Hematopoietic multipotent progenitor cell (in vitro differentiated cells): ENCODE results near the gene GRWD1. TPM values are rescaled to one million over a fixed set of nuclear protein-coding genes. Genes with fewer than 3 reads are reported as not detected.
A peak's percentile ranks its signal among the peaks of the same experiment; 100 is the strongest.

Experiments used
- DNase-seq, 3 donors: peaks; one replicate each; pipeline ENCODE4 v3.0.0-alpha.2; 2011 to 2015; ENCODE audit warnings: low read depth in 2 of 3, low spot score in 2 of 3
- total RNA-seq: library from RNA; depleted of rRNA; stranded (reverse); fragments of >200 nt; gene quantifications from one replicate; pipeline ENCODE4 v1.2.3, GENCODE V29; 2012

Gene GRWD1
- total RNA-seq, 1 donor, result 41.2 TPM

DNA sequence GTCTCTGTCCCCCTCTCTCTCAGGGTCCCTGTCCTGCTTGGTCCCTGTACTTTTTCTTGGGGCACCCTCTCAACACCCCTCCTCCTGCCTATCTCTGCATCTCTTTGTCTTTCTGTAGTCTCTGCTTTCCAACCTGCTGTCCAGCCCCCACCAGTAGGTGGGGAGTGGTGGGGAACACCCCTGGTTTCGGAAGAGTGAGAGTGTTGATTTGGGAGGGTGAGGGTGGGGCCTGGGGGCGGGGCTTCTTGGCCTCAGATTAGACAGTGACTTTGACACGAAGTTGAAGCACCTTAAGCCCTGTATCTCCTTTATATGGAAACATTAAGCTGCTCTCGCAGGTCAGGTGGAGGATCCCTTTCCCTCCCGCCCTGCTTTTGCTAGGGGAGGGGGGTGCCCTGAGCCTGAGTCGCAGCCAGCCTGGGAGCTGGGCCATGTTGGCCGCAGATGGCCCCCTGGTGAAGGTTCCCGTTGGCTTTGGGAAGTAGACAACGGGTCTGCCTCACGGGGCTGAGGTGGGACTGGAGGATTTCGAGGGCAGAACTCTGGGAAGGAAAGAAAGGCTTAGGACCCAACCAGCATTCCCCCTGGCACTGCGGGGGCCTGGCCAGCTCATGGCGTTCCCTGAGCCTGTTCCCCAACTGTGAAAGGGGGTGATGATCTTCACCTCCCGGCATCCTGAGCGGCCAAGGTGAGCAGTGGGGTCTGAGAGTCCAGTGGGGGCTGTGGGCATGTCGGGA, 9.6 kb downstream of the GRWD1 start, which contains the start of gene KCNJ14:
Gene KCNJ14, plus strand, starts transcription at position 404 of the 737 bp plus-strand sequence. CDS start 6,151 bp downstream, outside the sequence.
- no peak for DNase-seq

DNA sequence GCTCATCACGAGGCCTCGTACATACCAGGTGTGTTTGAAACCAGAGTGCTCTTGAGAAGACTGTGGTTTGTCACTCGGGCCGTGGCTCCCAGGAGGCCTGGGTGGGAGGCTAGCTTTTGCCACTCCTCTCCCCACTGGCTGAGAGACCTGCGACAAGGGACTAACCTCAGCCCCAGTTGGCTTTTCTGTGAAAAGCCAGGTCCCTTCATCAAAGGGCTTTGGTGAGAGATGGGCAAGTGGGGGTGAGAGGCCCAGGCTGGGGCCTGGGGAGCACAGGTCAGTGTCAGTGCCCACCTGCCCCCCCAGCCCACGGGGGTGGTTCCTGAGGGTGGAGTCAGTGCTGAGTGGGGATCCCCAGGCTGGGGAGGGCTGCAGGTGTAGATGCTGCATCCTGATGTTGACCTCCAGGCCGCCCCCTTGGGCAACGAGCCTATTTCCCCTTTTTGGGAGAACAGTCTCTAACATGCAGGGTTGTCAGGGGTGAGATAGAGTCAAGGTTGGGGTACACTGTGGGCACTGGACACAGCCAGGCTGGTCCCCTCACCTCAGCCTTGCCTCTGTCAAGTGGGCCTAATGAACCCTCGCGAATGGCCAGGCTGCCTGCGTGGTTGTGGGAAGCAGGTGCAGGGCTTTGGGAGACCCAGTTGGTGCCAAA, 10.3 kb downstream of the GRWD1 start:
- DNase-seq, result no peak

DNA sequence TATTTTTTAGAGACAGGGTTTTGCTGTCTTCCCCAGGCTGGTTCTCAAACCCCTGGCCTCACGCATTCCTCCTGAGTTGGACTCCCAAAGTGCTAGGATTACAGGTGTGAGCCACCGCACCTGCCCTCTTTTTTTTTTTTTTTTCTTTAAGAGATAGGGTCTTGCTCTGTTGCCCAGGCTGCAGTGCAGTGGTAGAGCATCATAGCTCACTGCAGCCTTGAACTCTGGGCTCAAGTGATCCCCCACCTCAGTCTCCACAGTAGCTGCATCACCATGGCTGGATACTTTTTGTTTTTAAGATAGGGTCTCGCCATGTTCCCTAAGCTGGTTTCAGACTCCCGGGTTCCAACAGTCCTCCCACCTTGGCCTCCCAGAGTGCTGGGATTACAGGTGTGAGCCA, 11.1 kb downstream of the GRWD1 start:
- DNase-seq, result no peak

DNA sequence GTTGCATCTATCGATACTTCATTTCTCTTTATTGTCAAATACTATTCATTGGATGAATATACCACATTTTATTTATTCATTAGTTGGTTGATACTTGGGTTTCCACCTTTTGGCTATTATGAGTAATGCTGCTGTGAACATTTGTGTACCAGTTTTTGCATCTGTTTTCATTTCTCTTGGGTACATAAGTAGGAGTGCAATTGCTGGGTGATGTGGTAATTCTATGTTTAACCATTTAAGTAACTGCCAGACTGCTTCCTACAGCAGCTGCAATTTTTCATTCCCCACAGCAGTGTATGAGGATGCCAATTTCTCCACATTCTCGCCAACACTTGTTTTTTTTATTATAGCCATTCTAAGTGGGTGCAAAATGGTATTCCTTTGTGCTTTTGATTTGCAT, 12.2 kb downstream of the GRWD1 start:
- DNase-seq, result no peak

DNA sequence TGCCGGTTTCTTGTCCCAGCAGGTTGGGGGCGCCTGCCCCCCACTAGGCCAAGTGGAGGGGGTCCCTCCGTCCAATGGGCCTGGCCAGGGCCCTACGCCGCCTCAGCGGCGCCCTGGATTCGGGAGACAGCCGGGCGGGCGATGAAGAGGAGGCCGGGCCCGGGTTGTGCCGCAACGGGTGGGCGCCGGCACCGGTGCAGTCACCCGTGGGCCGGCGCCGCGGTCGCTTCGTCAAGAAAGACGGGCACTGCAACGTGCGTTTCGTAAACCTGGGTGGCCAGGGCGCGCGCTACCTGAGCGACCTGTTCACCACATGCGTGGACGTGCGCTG, 15.8 kb downstream of the GRWD1 start:
- DNase-seq, result no peak

DNA sequence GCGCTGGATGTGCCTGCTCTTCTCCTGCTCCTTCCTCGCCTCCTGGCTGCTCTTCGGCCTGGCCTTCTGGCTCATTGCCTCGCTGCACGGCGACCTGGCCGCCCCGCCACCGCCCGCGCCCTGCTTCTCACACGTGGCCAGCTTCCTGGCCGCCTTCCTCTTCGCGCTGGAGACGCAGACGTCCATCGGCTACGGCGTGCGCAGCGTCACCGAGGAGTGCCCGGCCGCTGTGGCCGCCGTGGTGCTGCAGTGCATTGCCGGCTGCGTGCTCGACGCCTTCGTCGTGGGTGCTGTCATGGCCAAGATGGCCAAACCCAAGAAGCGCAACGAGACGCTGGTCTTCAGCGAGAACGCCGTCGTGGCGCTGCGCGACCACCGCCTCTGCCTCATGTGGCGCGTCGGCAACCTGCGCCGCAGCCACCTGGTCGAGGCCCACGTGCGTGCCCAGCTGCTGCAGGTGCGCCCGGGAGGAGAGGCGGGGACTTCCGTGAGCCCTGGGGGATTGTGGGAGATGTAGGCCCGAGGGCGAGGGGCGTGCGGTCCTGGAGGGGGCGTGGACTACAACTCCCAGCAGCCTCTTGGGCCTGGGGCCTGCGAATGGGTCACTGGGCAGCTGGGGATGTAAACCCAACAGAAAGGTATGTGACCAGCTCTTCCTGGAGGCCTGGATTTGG, 16.3 kb downstream of the GRWD1 start:
- no peak for DNase-seq

DNA sequence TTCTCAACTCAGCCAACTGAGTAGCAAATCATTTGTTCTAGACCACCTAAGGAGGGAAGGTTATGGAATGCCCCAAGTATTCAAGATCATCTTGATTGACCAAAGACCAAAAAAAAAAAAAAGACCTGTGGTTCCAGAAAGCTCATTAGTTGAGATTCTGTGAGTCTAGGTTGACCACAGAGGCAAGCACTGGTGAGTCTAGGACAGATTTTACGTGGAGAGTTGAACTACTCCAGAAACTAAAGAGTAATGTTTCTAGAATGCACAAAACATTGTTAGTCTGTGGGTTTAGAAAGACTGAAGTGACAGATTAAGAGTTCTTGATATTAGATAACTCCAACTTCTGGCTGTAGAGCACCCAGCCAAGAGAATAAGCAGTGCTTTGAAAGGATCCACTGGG, 19.4 kb downstream of the GRWD1 start:
- no peak for DNase-seq

DNA sequence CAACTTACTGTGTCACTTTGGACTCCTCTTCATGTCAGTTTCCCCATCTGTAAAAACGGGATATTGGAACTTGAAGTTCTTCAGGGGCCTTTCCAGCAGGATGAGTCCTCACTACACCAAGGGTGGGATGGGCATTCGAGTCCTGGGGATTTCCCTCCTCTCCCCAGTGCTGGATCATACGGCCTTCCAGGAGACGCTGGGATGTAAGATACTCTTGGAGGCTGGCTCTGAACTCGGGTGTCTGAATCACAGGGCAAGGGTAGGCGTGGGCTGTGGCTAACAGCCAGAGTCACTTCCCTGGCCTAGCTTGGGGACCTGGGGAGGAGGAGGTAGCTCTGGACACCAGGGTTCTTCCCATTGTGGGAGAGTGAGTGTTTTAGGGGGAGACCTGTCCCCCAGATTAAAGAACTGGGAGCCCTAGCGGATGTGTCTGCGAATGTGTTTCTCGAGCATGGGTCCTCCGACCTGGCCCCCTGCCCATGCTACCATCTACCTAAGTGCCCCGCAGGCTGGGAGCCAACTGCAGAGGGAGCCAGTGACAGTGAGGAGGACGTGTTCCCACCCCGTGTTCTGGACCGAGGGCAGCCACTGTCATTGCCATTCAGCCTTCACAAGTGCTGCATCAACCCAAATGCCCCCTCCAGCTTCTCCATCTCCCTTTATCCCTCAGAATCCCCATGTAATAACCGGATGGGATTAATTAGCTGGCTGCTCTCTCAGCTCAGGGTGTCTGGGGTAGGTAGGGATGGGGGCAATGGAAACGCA, 21.0 kb downstream of the GRWD1 start:
- DNase-seq, result no peak

DNA sequence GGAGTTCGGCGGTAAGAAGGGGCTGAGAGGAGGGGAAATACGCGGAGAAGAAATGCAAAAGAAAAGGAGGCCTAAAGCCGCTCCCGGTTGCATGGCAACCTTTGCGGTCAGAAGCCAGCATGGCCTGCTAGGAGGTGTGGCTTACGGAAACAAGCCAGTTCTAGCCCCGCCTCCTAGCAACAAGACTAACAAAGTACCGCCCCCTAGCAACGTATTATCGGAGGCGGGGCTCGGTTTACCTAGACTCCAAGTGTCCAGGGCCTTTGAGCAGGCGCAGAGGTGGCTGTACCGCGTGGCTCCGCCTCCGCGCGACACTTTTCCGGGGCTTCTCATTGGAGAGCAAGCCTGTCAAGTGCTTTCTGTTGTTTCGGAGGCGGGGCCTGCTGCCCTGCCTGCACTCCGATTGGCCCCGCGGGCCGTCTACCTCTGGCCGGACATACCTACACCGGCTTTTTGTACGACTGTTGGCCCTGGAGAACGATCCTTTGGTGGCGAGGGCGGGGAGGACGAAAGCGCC, 23.0 kb downstream of the GRWD1 start:
- DNase-seq, result peak; percentile 99 to 100 (median 100)

DNA sequence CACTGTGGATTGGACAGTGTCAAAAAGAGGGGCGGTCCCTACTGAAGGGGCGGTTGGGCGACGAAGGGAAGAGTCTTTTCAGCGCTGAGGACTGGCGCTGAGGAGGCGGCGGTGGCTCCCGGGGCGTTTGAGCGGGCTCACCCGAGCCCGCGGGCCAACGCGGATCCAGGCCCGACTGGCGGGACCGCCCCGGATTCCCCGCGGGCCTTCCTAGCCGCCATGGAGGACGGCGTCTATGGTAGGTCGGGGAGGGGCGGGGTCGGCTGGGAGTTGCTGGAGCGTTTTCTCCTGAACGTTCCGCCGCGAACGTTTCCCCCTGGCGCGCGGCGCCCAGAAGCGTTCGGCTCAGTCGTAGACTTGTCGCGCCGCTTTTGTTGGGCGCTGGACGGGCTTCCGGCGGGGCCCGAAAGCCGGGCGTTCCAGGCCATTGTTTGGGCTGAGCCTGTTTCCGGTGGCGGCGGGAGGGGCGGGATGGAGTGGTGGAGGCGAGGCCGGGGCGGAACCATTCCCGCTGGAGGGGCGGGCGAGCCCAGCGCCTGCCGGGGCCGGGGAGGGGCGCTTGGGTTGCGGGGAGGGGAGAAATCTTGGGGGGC, 23.6 kb downstream of the GRWD1 start, which contains the start of gene CYTH2:
Gene CYTH2, plus strand, starts transcription at position 81 of the 593 bp plus-strand sequence. Its CDS starts 139 bp downstream, at position 220.
- no peak for DNase-seq

DNA sequence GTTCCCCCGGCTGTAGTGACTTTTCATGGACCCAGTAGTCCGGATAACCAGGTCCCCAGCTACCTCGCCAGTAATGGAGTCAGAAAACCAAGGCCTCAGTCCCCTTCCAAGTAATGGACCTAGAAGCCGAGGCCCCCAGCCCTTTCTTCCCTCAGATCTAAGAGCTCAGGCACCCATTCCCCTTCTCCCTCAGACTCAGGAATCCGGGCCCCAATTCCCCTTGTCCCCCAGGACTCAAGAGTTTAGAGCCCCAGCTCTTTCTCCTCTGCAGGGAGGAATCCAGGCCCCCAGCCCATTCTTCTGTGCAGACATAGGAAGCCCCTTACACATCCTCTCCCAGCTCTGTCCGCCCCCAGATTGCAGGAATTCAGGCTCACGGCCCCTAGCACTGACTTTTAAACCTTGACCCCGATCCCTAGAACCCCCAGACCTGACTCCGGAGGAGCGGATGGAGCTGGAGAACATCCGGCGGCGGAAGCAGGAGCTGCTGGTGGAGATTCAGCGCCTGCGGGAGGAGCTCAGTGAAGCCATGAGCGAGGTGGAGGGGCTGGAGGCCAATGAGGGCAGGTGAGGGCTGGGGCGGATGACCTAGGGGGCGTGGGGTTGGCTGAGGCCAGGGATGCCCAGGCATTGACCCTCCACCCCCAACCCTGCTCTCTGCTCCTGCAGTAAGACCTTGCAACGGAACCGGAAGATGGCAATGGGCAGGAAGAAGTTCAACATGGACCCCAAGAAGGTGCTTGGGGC, 24.3 kb downstream of the GRWD1 start:
- no peak for DNase-seq

DNA sequence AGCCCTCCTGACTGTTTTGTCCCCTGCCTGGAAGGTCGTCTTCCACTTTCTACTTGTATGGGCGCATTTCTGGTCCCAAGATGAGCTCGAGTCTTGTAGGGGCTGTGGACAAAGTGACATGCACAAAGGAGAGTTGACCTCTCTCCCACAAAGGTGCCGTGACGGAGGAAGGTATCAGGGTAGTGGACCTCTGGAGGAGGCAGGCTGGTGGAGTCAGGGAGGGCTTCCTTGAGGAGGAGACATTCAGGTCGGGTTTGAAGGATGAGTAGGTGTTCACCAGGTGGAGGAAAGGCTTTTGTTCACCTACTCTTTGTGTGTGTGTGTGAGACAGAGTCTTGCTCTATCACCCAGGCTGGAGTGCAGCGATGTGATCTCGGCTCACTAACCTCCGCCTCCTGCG, 25.1 kb downstream of the GRWD1 start:
- DNase-seq, result no peak

DNA sequence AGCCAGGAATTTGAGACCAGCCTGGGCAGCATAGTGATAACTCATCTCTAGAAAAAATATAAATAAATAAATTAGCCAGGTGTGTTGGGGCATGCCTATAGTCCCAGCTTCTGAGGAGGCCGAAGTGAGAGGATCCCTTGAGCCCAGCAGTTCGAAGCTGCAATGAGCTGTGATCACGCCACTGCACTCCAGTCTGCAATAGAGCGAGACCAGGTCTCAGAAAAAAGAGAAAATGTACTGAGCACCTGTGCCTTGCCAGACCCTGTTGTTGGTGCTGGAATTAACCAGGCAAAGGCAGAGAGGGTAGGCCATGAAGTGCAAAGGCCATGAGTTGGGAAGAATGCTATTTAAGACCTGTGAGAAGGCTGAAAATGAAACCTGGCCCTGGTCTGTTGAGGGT, 26.1 kb downstream of the GRWD1 start:
- DNase-seq, result no peak

DNA sequence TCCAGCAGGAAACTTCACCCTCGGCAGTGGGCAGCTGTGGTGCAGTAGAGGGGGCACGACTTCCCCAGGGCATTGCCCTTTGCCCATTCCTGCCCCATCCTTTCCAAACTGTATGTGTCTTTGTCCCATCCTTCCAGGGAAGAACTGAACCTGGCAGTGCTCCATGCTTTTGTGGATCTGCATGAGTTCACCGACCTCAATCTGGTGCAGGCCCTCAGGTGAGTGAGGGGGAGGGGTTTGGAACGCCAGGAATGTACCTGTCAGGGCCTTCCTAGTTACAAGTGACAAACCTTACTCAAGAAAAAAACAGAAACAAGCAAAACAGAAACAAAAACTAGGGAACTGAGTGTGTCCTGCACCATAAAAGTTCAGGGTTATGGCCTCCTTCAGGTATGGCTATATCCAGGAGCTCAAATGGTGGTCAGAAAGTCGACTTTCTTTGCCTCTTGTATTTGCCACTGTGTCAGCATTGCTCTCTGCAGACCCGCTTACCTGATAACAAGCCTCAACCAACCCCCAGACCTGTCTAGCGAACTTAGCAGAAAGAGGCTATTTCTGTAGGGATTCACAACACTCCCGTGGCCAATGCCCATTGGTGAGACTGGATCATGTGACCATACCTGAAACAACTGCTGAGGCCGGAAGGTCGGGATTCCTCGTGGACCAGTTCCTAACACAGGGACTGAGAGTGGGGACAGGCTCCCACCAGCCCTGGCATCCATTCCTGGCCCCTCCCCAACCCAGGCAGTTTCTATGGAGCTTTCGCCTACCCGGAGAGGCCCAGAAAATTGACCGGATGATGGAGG, 27.6 kb downstream of the GRWD1 start:
- no peak for DNase-seq

DNA sequence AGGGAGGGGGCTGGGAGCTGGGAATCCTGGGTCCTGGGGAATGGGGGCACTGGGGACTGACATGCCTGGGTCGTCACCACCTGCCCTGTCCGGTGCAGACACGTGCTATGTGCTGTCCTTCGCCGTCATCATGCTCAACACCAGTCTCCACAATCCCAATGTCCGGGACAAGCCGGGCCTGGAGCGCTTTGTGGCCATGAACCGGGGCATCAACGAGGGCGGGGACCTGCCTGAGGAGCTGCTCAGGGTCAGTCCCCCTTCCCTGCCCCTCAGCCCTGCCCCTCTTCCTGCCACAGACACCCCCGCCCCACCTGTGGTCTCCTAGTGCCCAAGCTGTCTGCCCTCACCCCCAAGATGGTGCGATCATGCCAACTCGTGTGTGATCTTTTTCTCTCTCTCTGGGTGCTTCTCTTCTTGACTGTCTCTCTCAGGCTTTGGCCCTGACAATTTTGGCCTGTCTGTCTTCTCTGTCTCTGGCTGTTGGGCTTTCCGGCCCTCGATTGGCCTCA, 28.4 kb downstream of the GRWD1 start:
- no peak for DNase-seq

DNA sequence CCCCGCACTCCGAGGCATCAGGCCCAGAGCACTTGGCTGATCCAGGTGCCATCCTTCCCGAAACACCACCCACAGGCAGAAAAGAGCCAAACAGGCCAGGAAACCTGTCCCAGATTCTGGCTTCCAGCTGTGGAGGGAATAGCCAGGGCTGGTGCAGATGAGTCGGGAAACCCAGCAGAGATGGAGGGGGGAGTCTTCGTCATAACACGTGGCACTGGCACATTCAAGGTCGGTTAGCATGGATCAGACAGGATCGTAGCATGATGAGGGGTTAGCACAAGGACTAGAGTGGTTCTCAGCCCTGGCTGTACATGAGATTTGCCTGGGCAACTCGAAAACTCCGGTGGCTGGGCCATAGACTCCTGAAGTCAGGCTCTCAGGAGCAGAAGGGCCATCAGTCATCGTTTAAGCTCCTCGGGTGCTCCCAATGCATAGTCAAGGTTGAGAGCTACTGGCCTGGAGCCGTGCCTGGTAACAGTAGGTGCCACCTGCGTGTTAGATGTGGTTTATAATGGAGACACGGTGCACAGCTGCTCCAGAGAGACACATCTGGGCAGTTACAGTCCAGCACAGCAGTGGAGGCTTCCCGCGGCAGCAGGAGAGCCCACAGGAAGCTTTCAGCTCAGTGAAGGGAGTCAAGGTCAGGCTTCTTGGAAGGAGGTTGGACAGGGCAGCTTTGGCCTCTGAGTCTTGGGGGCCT, 29.7 kb downstream of the GRWD1 start:
- no peak for DNase-seq

DNA sequence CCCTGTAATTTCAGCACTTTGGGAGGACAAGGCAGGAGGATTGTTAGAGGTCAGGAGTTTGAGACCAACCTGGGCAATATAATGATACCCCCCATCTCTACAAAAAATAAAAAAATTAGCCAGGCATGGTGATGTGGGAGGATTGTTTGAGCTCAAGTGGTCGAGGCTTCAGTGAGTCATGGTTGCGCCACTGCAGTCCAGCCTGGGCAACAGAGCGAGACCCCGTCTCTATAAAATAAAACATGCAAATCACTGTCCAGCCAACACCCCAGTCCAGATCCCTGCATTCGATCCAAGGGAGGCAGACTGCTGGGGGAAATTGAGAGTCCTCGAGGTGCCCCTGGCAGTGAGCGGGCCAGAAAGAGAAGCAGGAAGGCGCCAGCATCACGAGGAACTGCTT, 30.4 kb downstream of the GRWD1 start:
- no peak for DNase-seq

DNA sequence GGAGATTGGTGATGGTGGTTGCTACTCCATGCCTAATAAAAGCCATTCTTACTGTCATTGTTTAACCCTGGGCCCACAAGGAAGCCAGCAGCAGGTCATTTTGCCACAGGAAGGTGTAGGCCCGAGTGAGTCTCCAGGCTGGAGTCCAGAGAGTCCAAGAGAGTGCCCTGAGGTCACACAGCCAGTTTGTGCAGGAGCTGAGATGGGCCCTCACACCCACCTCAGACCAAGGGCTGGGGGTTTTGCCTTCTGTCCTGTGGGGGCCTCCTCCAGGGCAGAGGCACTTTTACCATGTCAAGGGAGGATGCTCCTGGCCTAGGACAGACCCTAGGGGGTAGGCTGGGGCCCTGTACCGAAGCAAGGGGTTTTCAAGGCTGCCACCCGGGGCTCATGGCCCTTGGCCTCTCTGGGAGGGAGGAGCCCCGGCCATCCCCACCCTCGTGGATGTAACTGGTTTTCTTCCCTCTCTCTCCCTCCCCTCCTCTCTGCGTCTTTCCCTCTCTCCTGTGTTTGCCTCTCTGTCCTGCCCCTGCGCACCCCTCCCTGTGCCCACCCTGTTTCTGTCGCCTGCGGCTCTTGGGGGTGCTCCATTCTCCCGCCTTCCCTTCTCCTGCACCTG, 31.4 kb downstream of the GRWD1 start:
- no peak for DNase-seq
